Upper lobe of left lung (tissue), 6 donors: ENCODE results near the gene LIPC. TPM values are rescaled to one million over a fixed set of nuclear protein-coding genes. Genes with fewer than 3 reads are reported as not detected.
A peak's percentile ranks its signal among the peaks of the same experiment; 100 is the strongest.

Experiments
- ATAC-seq, 2 donors: fragments of 200-7000 bp; cut with Tn5 transposase; one replicate each; pipeline ENCODE4 v1.9.1; 2022; ENCODE audit warnings: mild to moderate bottlenecking in 2 of 2, moderate library complexity in 2 of 2; ENCODE audit not compliant: low FRiP score in 2 of 2
- DNase-seq, 2 donors: peaks; one replicate each; pipeline ENCODE4 v3.0.0-alpha.2; 2019 to 2020
- H3K27ac ChIP-seq, 4 donors: fragments of 200-600 bp; sonication (generic); one replicate each; pipeline ENCODE4 v1.5.1; 2016 to 2019
- H3K27me3 ChIP-seq, 4 donors: fragments of 200-600 bp; sonication (generic); one replicate each; pipeline ENCODE4 v1.5.1; 2017 to 2019
- H3K36me3 ChIP-seq, 4 donors: fragments of 200-600 bp; sonication (generic); one replicate each; pipeline ENCODE4 v1.5.1; 2016 to 2019
- H3K4me1 ChIP-seq, 4 donors: fragments of 200-600 bp; sonication (generic); one replicate each; pipeline ENCODE4 v1.5.1; 2018 to 2019
- H3K4me3 ChIP-seq, 4 donors: fragments of 200-600 bp; sonication (generic); one replicate each; pipeline ENCODE4 v1.5.1; 2017 to 2019; ENCODE audit warnings: mild to moderate bottlenecking in 2 of 4, moderate library complexity in 1 of 4
- H3K9me3 ChIP-seq, 4 donors: fragments of 200-600 bp; sonication (generic); one replicate each; pipeline ENCODE4 v1.5.1; 2018 to 2019
- CTCF ChIP-seq, 6 experiments: fragments of 450-650 bp in 4 of 6; fragments of 200-600 bp in 2 of 6; sonication (generic) in 2 of 6; IDR thresholded peaks; one replicate each; pipeline ENCODE4 v1.5.1; 2016 to 2019; ENCODE audit warnings: antibody characterized with exemption in 6 of 6
- EP300 ChIP-seq, 4 donors: sonication (generic); formaldehyde crosslinking; IDR thresholded peaks; one replicate each; pipeline ENCODE4 v1.5.1; 2017; ENCODE audit warnings: antibody characterized with exemption in 4 of 4, control low read depth in 2 of 4
- POLR2A ChIP-seq, 4 donors: fragments of 450-650 bp; IDR thresholded peaks; one replicate each; pipeline ENCODE4 v1.5.1; 2016 to 2017; ENCODE audit warnings: antibody characterized with exemption in 4 of 4, mild to moderate bottlenecking in 2 of 4
- POLR2AphosphoS5 ChIP-seq, 2 donors: sonication (generic); formaldehyde crosslinking; IDR thresholded peaks; one replicate each; pipeline ENCODE4 v1.5.1; 2017; ENCODE audit warnings: antibody characterized with exemption in 2 of 2
- WGBS, 2 donors: methylation state at CpG; one replicate each; pipeline ENCODE4 v1.1.5; 2017 to 2018; 5-methylcytosine and 5-hydroxymethylcytosine counted together
- total RNA-seq, 6 donors: library from RNA; depleted of rRNA in 4 of 6; stranded (reverse); fragments of >200 nt in 4 of 6; gene quantifications; one replicate each; pipeline versions ENCODE4 v1.1.0 to v1.2.1, GENCODE V29; 2016 to 2021
- donor health status: DM: no; HTN: no; CAD: no; lungs with moderate emphysema.
- donor health status: DM: no; HTN: yes; CAD: no; lungs with severe emphysema.

The LIPC gene
- total RNA-seq, 6 donors from 2014 or later, result 0.40 to 0.89 (median 0.75) TPM; not detected in 2

- Histone ChIP-seq H3K4me1 (no peaks in the 10 kb centered on the region), H3K27me3 (no peaks in the 10 kb centered on the region), H3K9me3 (no peaks in the 10 kb centered on the region), H3K4me3 (no peak overlapping the region), H3K27ac (no peak overlapping the region), H3K36me3 (no peaks in the 10 kb centered on the region)
- DNase-seq (no peak), ATAC-seq (no peak)
- 93 to 94% methylated on average over 1 of the region's 1 CpG for WGBS, 2 donors
- no peak for TF ChIP-seq CTCF (IDR thresholded peaks at IDR 0.05)
- TF ChIP-seq POLR2A (IDR thresholded peaks at IDR 0.05), result no peak
- TF ChIP-seq EP300 (IDR thresholded peaks at IDR 0.05), result no peak
- TF ChIP-seq POLR2AphosphoS5 (IDR thresholded peaks at IDR 0.05), result no peak
Observed at GRCh38 chr15:58426501-58426900, 5.3 kb upstream of the LIPC start.

GRCh38 chr15:58427987-58428386, 3.8 kb upstream of the LIPC start:
- no peaks in the 10 kb centered on the region for H3K27me3 ChIP-seq
- H3K4me3 ChIP-seq, result no peak overlapping the region
- peaks cover 0 to 5% (median 3%) of the 10 kb centered on the region in 4 donors for H3K4me1 ChIP-seq
- no peaks in the 10 kb centered on the region for H3K36me3 ChIP-seq
- H3K27ac ChIP-seq, result no peak overlapping the region
- no peak for TF ChIP-seq POLR2AphosphoS5 (IDR thresholded peaks at IDR 0.05)
- no peak for TF ChIP-seq EP300 (IDR thresholded peaks at IDR 0.05)
- no peak for TF ChIP-seq CTCF (IDR thresholded peaks at IDR 0.05)
- no peak for TF ChIP-seq POLR2A (IDR thresholded peaks at IDR 0.05)
- no peak for DNase-seq
- ATAC-seq, result no peak
- H3K9me3 ChIP-seq, result no peaks in the 10 kb centered on the region

- 89 to 97% methylated on average over 5 of the region's 5 CpGs for WGBS, 2 donors
- ATAC-seq (no peak), DNase-seq (no peak)
- Histone ChIP-seq H3K4me3 (no peak overlapping the region), H3K27me3 (no peaks in the 10 kb centered on the region), H3K36me3 (no peaks in the 10 kb centered on the region), H3K9me3 (no peaks in the 10 kb centered on the region), H3K27ac (no peak overlapping the region), H3K4me1 (peaks cover 0 to 14% (median 9%) of the 10 kb centered on the region in 4 donors)
- TF ChIP-seq EP300 (IDR thresholded peaks at IDR 0.05), result no peak
- no peak for TF ChIP-seq POLR2AphosphoS5 (IDR thresholded peaks at IDR 0.05)
- no peak for TF ChIP-seq CTCF (IDR thresholded peaks at IDR 0.05)
- TF ChIP-seq POLR2A (IDR thresholded peaks at IDR 0.05), result no peak
Observed at GRCh38 chr15:58430224-58430787, 1.5 kb upstream of the LIPC start.

GRCh38 chr15:58432401-58432800, 610 bp downstream of the LIPC start:
- no peaks in the 10 kb centered on the region for H3K36me3 ChIP-seq
- H3K27ac ChIP-seq, result peak overlapping the region in 1 of 4 donors; percentile 17
- no peak overlapping the region for H3K4me3 ChIP-seq
- DNase-seq (no peak), ATAC-seq (peak in 1 of 2 donors; percentile 48)
- peaks cover 0 to 14% (median 9%) of the 10 kb centered on the region in 4 donors for H3K4me1 ChIP-seq
- TF ChIP-seq EP300 (IDR thresholded peaks at IDR 0.05) (no peak), CTCF (IDR thresholded peaks at IDR 0.05) (no peak), POLR2AphosphoS5 (IDR thresholded peaks at IDR 0.05) (no peak), POLR2A (IDR thresholded peaks at IDR 0.05) (no peak)
- no peaks in the 10 kb centered on the region for H3K27me3 ChIP-seq
- H3K9me3 ChIP-seq, result no peaks in the 10 kb centered on the region
- WGBS, 2 donors, result 41 to 57% methylated on average over 7 of the region's 7 CpGs
